Placental epithelial cell (primary cell): ENCODE data around the gene GPR146. TPM values are rescaled to one million over a fixed set of nuclear protein-coding genes. Genes with fewer than 3 reads are reported as not detected.

Experiments
- small RNA-seq: library from RNA; depleted of rRNA; stranded (forward); fragments of <200 nt; gene quantifications from one replicate; pipeline ENCODE3, GENCODE V24; 2012
- total RNA-seq: library from RNA; depleted of rRNA; stranded (reverse); fragments of >200 nt; gene quantifications from 2 replicates; pipeline ENCODE4 v1.2.3, GENCODE V29; 2012

The GPR146 gene
- total RNA-seq = 0.33 and 1.2 TPM in 2 replicates

GRCh38 chr7:1044189-1045068 is at the start of gene GPR146:
TSS of gene GPR146 (plus strand) at chr7:1044546. CDS start at chr7:1057516, 12,970 bp downstream.

GRCh38 chr7:1087952-1088920 is 43.9 kb downstream of the GPR146 start, which contains the start of gene GPER1:
TSS of gene GPER1 (plus strand) at chr7:1088113. CDS start at chr7:1091729, 3,616 bp downstream.

Small RNA genes within 50 kb of the gene (small RNA-seq; reads per million reads assigned to genes)
- 45.5 reads per million, percentile 97 among the genes with 10 or more reads in this experiment for gene MIR339

Other genes with a start within 250 kb of the GPR146 start
- gene SUN1, start 212.1 kb upstream of the GPR146 start, total RNA-seq = 109 and 344 TPM in 2 replicates
- 15.4 and 16.5 TPM in 2 replicates for gene GET4, start 168.0 kb upstream of the GPR146 start, total RNA-seq
- gene ADAP1, start 89.9 kb upstream of the GPR146 start, total RNA-seq = 1.6 and 2.0 TPM in 2 replicates
- 11.9 and 20.8 TPM in 2 replicates for gene COX19, start 69.0 kb upstream of the GPR146 start, total RNA-seq
- gene CYP2W1, start 61.4 kb upstream of the GPR146 start, total RNA-seq = 0.22 and 9.8 TPM in 2 replicates
- under 0.01 and 0.33 TPM in 2 replicates for gene GPER1, start 43.6 kb downstream of the GPR146 start, total RNA-seq
- gene ZFAND2A, start 115.7 kb downstream of the GPR146 start, total RNA-seq = 11.4 and 19.2 TPM in 2 replicates
- not detected in 2 replicates for gene UNCX, start 188.3 kb downstream of the GPR146 start, total RNA-seq